GM12878 (cell line): ENCODE results near the gene RCBTB2. TPM values are rescaled to one million over a fixed set of nuclear protein-coding genes. Genes with fewer than 3 reads are reported as not detected.

Experiments
- BMI1 ChIP-seq: fragments of 450-650 bp; IDR thresholded peaks from 2 replicates; pipeline ENCODE4 v1.6.1; 2016; ENCODE audit warnings: mild to moderate bottlenecking, moderate library complexity, borderline replicate concordance
- CBFB ChIP-seq: IDR thresholded peaks from 2 replicates; pipeline ENCODE4 v1.6.1; 2016; ENCODE audit warnings: antibody characterized with exemption, low read depth
- CBX5 ChIP-seq: sonication (generic); IDR thresholded peaks from 2 replicates; pipeline ENCODE4 v1.6.1; 2016; ENCODE audit warnings: low read depth, moderate library complexity, mild to moderate bottlenecking, inconsistent platforms
- CHD2 ChIP-seq: IDR thresholded peaks from 2 replicates; pipeline ENCODE4 v1.6.1; 2011; ENCODE audit warnings: low read depth, low read length, improper control_type of control experiment, borderline replicate concordance
- CREM ChIP-seq: IDR thresholded peaks from 2 replicates; pipeline ENCODE4 v1.6.1; 2014; ENCODE audit warnings: antibody characterized with exemption, low read depth
- ETV6 ChIP-seq, 2 experiments: fragments of 450-650 bp in 1 of 2; IDR thresholded peaks in 1 of 2; conservative IDR thresholded peaks in 1 of 2; 2 replicates each; pipeline ENCODE4 v1.6.1; 2014; ENCODE audit warnings: antibody characterized with exemption in 1 of 2, borderline replicate concordance in 1 of 2, low read depth in 1 of 2, mild to moderate bottlenecking in 1 of 2, moderate library complexity in 1 of 2
- EZH2 ChIP-seq: IDR thresholded peaks from 2 replicates; pipeline ENCODE4 v1.6.1; 2012; ENCODE audit warnings: low read depth, mild to moderate bottlenecking, control low read depth, inconsistent platforms, low read length, borderline replicate concordance; ENCODE audit not compliant: control insufficient read depth
- GATAD2B ChIP-seq: fragments of 450-650 bp; conservative IDR thresholded peaks from 2 replicates; pipeline ENCODE4 v1.6.1; 2017; ENCODE audit warnings: low read depth, mild to moderate bottlenecking, moderate library complexity
- HCFC1 ChIP-seq: fragments of 150-350 bp; IDR thresholded peaks from 2 replicates; pipeline ENCODE4 v1.6.1; 2014; ENCODE audit warnings: low read length
- HDGF ChIP-seq: fragments of 450-650 bp; IDR thresholded peaks from 2 replicates; pipeline ENCODE4 v1.6.1; 2016; ENCODE audit warnings: antibody characterized with exemption
- IRF4 ChIP-seq: IDR thresholded peaks from 2 replicates; pipeline ENCODE4 v1.6.1; 2011; ENCODE audit warnings: low read depth, low read length
- KDM1A ChIP-seq: fragments of 200-600 bp; sonication (generic); IDR thresholded peaks from 2 replicates; pipeline ENCODE4 v1.6.1; 2016; ENCODE audit warnings: borderline replicate concordance
- KLF5 ChIP-seq: fragments of 450-650 bp; IDR thresholded peaks from 2 replicates; pipeline ENCODE4 v1.6.1; 2014; ENCODE audit warnings: mild to moderate bottlenecking; ENCODE audit not compliant: partially characterized antibody
- LARP7 ChIP-seq: fragments of 450-650 bp; IDR thresholded peaks from 2 replicates; pipeline ENCODE4 v1.6.1; 2017; ENCODE audit warnings: mild to moderate bottlenecking
- MEF2B ChIP-seq: fragments of 450-650 bp; IDR thresholded peaks from 2 replicates; pipeline ENCODE4 v1.6.1; 2018; ENCODE audit warnings: mild to moderate bottlenecking, moderate library complexity; ENCODE audit not compliant: partially characterized antibody, poor library complexity, severe bottlenecking
- MYC ChIP-seq: IDR thresholded peaks from 2 replicates; pipeline ENCODE4 v1.6.1; 2011; ENCODE audit warnings: mild to moderate bottlenecking, low read length, moderate library complexity, inconsistent platforms; ENCODE audit not compliant: insufficient read depth, insufficient replicate concordance, insufficient read length, severe bottlenecking
- NR2C1 ChIP-seq: fragments of 450-650 bp; IDR thresholded peaks from 2 replicates; pipeline ENCODE4 v1.6.1; 2017; ENCODE audit warnings: antibody characterized with exemption, mild to moderate bottlenecking, moderate library complexity
- NRF1 ChIP-seq: conservative IDR thresholded peaks from 2 replicates; pipeline ENCODE4 v1.6.1; 2011; ENCODE audit warnings: mild to moderate bottlenecking, low read depth, low read length, improper control_type of control experiment
- PAX5 ChIP-seq: IDR thresholded peaks from 2 replicates; pipeline ENCODE4 v1.6.1; 2011; ENCODE audit warnings: low read depth, low read length, borderline replicate concordance
- RAD21 ChIP-seq: IDR thresholded peaks from 2 replicates; pipeline ENCODE4 v1.6.1; 2011; ENCODE audit warnings: mild to moderate bottlenecking, low read depth, low read length, moderate library complexity; ENCODE audit not compliant: insufficient read depth
- SMAD1 ChIP-seq: fragments of 450-650 bp; IDR thresholded peaks from 2 replicates; pipeline ENCODE4 v1.6.1; 2018; ENCODE audit warnings: mild to moderate bottlenecking, low read depth; ENCODE audit not compliant: partially characterized antibody
- SMC3 ChIP-seq: IDR thresholded peaks from 2 replicates; pipeline ENCODE4 v1.6.1; 2011; ENCODE audit warnings: low read length, improper control_type of control experiment, borderline replicate concordance
- SPI1 ChIP-seq: IDR thresholded peaks from 2 replicates; pipeline ENCODE4 v1.6.1; 2011; ENCODE audit warnings: low read depth, mild to moderate bottlenecking, low read length, moderate library complexity, borderline replicate concordance; ENCODE audit not compliant: insufficient read depth
- SUZ12 ChIP-seq: fragments of 200-600 bp; sonication (generic); IDR thresholded peaks from one replicate; pipeline ENCODE4 v1.6.1; 2018; ENCODE audit warnings: antibody characterized with exemption, mild to moderate bottlenecking; ENCODE audit not compliant: unreplicated experiment
- ZNF217 ChIP-seq: fragments of 450-650 bp; IDR thresholded peaks from 2 replicates; pipeline ENCODE4 v1.6.1; 2017; ENCODE audit warnings: antibody characterized with exemption, mild to moderate bottlenecking
- ZNF274 ChIP-seq: IDR thresholded peaks from one replicate; pipeline ENCODE4 v1.8.0; 2011; ENCODE audit not compliant: insufficient read length, insufficient read depth
- polyA plus RNA-seq, 11 experiments: library from polyadenylated mRNA; depleted of rRNA in 4 of 11; unstranded in 6 of 11; stranded (reverse) in 5 of 11; fragments of >200 nt; fragmentation: Nextera tagmentation in 4 of 11; fragmentation: Illumina TruSeq in 1 of 11; extraction: Ambion mirVana in 4 of 11; extraction: Trizol in 1 of 11; gene quantifications; 1 replicate in 1 of 11; 2 replicates in 10 of 11; pipeline versions ENCODE4 v1.2.1 to v1.2.3, GENCODE V29; 2011 to 2016; ENCODE audit warnings: inconsistent platforms in 2 of 11, missing spikeins in 2 of 11, low read depth in 1 of 11
- total RNA-seq, 4 experiments: library from RNA; depleted of rRNA in 3 of 4; stranded (reverse); fragments of >200 nt in 3 of 4; fragmentation: Illumina TruSeq in 1 of 4; extraction: Trizol in 1 of 4; gene quantifications; 2 replicates each; pipeline versions ENCODE4 v1.2.1 to v1.2.3, GENCODE V29; 2013 to 2021
- TF ChIP-seq, protein P1 (sequence below): IDR thresholded peaks from 2 replicates; pipeline ENCODE4 v1.6.1; 2012; ENCODE audit warnings: low read length, inconsistent platforms
- TF ChIP-seq, protein P2 (sequence below): IDR thresholded peaks from 2 replicates; pipeline ENCODE4 v1.6.1; 2011; ENCODE audit warnings: low read depth, mild to moderate bottlenecking, low read length, moderate library complexity, borderline replicate concordance; ENCODE audit errors: extremely low read depth

Gene RCBTB2
- total and polyA plus RNA-seq, 10 of the 15 experiments (the other 5 are each of a cell fraction or from before 2014, with no cell fraction given) = 5.0 to 16.0 (median 8.5) TPM

DNA sequence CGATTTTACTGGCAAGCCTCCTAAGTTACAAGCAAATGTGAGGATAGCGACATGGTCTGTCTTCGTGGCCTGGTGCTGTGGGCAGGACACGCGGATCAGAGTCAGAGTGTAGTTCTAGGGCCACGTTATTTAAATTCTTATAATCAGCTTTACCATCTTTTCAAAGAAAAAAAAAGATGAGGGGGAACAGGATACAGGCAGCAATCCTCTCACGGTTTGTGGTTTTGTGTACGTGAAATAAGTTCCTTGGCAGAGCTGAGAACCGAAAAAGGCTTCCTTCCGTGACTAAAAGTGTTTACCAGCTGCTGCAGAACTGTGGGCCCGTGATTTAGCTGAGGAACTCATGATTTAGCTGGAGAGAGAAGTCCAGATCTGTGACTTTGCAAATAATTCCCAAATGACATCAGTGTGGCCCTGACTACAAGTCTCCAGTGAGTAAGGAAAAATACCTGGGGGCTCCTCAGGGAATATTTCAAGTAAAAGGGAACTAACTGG lies 27.2 kb downstream of the RCBTB2 start (continued):
- TF ChIP-seq GATAD2B = 0 out of 2 replicates have a peak, but pooled peaks have one; percentile 6
- TF ChIP-seq CBX5 = peak; percentile 72; the same call in 1 of the 2 replicates
- TF ChIP-seq, protein P1, sequence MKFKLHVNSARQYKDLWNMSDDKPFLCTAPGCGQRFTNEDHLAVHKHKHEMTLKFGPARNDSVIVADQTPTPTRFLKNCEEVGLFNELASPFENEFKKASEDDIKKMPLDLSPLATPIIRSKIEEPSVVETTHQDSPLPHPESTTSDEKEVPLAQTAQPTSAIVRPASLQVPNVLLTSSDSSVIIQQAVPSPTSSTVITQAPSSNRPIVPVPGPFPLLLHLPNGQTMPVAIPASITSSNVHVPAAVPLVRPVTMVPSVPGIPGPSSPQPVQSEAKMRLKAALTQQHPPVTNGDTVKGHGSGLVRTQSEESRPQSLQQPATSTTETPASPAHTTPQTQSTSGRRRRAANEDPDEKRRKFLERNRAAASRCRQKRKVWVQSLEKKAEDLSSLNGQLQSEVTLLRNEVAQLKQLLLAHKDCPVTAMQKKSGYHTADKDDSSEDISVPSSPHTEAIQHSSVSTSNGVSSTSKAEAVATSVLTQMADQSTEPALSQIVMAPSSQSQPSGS = peak; percentile 77
- peak; percentile 38; the same call in 1 of the 2 replicates for TF ChIP-seq CREM
- TF ChIP-seq, protein P2, sequence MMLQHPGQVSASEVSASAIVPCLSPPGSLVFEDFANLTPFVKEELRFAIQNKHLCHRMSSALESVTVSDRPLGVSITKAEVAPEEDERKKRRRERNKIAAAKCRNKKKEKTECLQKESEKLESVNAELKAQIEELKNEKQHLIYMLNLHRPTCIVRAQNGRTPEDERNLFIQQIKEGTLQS = no peak
- TF ChIP-seq ZNF217 = peak; percentile 31; the same call in 1 of the 2 replicates
- TF ChIP-seq ZNF274 = no peak
- TF ChIP-seq NRF1 = no peak
- TF ChIP-seq RAD21 = 0 out of 2 replicates have a peak, but pooled peaks have one; percentile 11
- TF ChIP-seq KLF5 = no peak
- TF ChIP-seq LARP7 = no peak
- no peak for TF ChIP-seq HCFC1
- TF ChIP-seq NR2C1 = no peak
- TF ChIP-seq HDGF = no peak
- TF ChIP-seq PAX5 = peak; percentile 97
- TF ChIP-seq KDM1A = no peak
- TF ChIP-seq SMC3 = peak; percentile 27; the same call in 1 of the 2 replicates
- no peak for TF ChIP-seq MYC
- no peak for TF ChIP-seq BMI1
- TF ChIP-seq CBFB = peak; percentile 83
- TF ChIP-seq SUZ12 = no peak
- TF ChIP-seq EZH2 = no peak
- TF ChIP-seq MEF2B = peak; percentile 59
- peak; percentile 71; the same call in 1 of the 2 replicates for TF ChIP-seq IRF4
- TF ChIP-seq CHD2 = peak; percentile 60; the same call in 1 of the 2 replicates
- TF ChIP-seq SPI1 = peak; percentile 55; the same call in 1 of the 2 replicates
- TF ChIP-seq ETV6 (conservative IDR thresholded peaks at IDR 0.05 in 1 of 2, IDR thresholded peaks at IDR 0.05 in 1 of 2; ENCODE audit: borderline replicate concordance in 1 of 2, low read depth in 1 of 2) = peak in 1 of 2 experiments; percentile 86; a peak in 2 of 4 replicates
- no peak for TF ChIP-seq SMAD1
